ENCODE measurements around the gene TLCD2.
A peak's percentile ranks its signal among the peaks of the same experiment; 100 is the strongest.
"Not testable (repeated sequence)": the region's sequence is repeated elsewhere in the genome, so short reads cannot be mapped to it uniquely, and the experiment has no call there.

TLCD2 gene

GRCh38 chr17:1716076-1716911 lies 6.1 kb upstream of the TLCD2 start:
- peak; percentile 100 for DNase-seq

GRCh38 chr17:1715803-1716075 lies 5.6 kb upstream of the TLCD2 start:
- DNase-seq = no peak

- peak; percentile 63 for DNase-seq
Measured at GRCh38 chr17:1714980-1715802, 5.0 kb upstream of the TLCD2 start.

GRCh38 chr17:1714427-1714979 lies 4.3 kb upstream of the TLCD2 start:
- peak; percentile 46 for DNase-seq

GRCh38 chr17:1713878-1714426 lies 3.8 kb upstream of the TLCD2 start:
- no peak for DNase-seq

- DNase-seq = no peak
Measured at GRCh38 chr17:1713160-1713877, 3.1 kb upstream of the TLCD2 start.

GRCh38 chr17:1712271-1712670 lies 2.1 kb upstream of the TLCD2 start:
- no peak for DNase-seq

GRCh38 chr17:1711804-1712203 lies 1.6 kb upstream of the TLCD2 start:
- DNase-seq = no peak

GRCh38 chr17:1710807-1711553 lies 803 bp upstream of the TLCD2 start:
- no peak for DNase-seq

GRCh38 chr17:1709403-1709951 lies 700 bp downstream of the TLCD2 start:
- DNase-seq = no peak

- not testable (repeated sequence) for DNase-seq
Measured at GRCh38 chr17:1708791-1709346, 1.3 kb downstream of the TLCD2 start.

GRCh38 chr17:1707107-1707506 lies 3.1 kb downstream of the TLCD2 start:
- no peak for DNase-seq

GRCh38 chr17:1705004-1705403 lies 5.2 kb downstream of the TLCD2 start:
- no peak for DNase-seq

GRCh38 chr17:1703063-1703462 lies 7.1 kb downstream of the TLCD2 start:
- no peak for DNase-seq

- DNase-seq = not testable (repeated sequence)
Measured at GRCh38 chr17:1699891-1700290, 10.3 kb downstream of the TLCD2 start.

GRCh38 chr17:1697681-1698080 lies 12.5 kb downstream of the TLCD2 start:
- DNase-seq = no peak

- no peak for DNase-seq
Measured at GRCh38 chr17:1695365-1695764, 14.8 kb downstream of the TLCD2 start.

- DNase-seq = no peak
Measured at GRCh38 chr17:1693339-1693738, 16.8 kb downstream of the TLCD2 start.

GRCh38 chr17:1690544-1691221 lies 19.5 kb downstream of the TLCD2 start:
- DNase-seq = no peak

- not testable (repeated sequence) for DNase-seq
Measured at GRCh38 chr17:1688405-1688804, 21.8 kb downstream of the TLCD2 start.

GRCh38 chr17:1686086-1686485 lies 24.1 kb downstream of the TLCD2 start:
- no peak for DNase-seq

Measured in stimulated activated CD8-positive, alpha-beta memory T cell treated with anti-CD3 and anti-CD28 coated beads, Interleukin-4, amount 100 ng/mL, for 48 hours (primary cell).